ENCODE data around the gene GZF1.

- TF ChIP-seq POLR2A (IDR thresholded peaks at IDR 0.05; ENCODE audit: low read length): no peak
- TF ChIP-seq GATA1 (IDR thresholded peaks at IDR 0.05; ENCODE audit: low read depth, low read length): no peak
These were observed 5.8 kb upstream of the GZF1 start for GRCh38 chr20:23356203-23356602.
